VCaP (cell line): ENCODE data around the gene GPR132.
"Not testable (repeated sequence)": the region's sequence is repeated elsewhere in the genome, so short reads cannot be mapped to it uniquely, and the experiment has no call there.

ENCODE experiments used
- H3K27ac ChIP-seq: fragments of 450-650 bp; 2 replicates; pipeline ENCODE4 v1.5.1; 2017
- TF ChIP-seq, protein P1 (sequence below): fragments of 450-650 bp; conservative IDR thresholded peaks from 2 replicates; pipeline ENCODE4 v1.5.1; 2017; ENCODE audit warnings: mild to moderate bottlenecking, moderate library complexity

The GPR132 gene, protein sequence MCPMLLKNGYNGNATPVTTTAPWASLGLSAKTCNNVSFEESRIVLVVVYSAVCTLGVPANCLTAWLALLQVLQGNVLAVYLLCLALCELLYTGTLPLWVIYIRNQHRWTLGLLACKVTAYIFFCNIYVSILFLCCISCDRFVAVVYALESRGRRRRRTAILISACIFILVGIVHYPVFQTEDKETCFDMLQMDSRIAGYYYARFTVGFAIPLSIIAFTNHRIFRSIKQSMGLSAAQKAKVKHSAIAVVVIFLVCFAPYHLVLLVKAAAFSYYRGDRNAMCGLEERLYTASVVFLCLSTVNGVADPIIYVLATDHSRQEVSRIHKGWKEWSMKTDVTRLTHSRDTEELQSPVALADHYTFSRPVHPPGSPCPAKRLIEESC

DNA sequence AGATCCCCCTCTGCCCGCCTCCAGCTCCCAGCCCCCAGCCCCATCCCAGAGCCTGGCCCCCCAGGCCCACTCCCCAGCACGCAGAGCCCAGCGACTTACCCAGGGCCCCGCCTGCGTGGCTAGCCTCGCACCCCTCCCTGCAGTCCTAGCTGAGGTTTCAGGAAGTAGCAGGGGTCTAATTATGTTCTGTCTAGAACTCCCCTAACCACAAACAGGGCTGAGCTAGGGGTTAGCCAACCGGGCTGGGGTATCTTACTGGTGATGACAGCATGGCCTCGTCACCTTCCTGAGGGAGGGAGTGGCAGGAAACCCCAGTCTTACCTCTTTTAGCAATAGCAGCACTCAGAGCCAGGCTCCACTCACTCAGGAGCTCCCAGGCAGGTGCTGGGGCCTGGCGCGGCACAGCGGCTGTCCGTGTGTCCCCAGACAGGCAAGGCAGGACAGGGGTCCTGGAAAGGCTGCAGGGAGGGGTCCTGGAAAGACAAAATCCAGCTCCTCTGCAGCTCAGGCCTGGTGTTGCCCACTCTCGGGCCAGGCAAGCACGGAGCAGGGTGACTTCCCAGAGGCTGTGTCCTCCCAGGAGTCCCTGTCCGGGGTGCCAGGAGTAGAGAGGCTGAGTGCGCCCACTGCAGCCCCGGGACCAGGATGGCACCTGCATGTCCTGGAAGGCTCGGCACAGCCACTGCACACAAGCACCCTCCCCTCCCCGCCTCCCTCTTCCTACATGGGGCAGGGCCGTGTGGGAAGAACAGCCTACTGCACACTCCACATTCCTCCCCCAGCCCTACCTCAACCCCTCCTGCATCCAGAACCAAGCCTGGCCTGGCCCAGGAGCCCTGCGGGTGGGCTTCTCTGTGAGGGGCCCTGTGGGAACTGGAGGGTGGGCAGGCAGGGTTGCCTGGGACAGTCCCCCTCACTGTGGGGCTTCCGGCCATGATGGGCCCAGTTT lies at the start of gene GPR132:
Gene GPR132, minus strand, starts transcription at position 151 of the 949 bp plus-strand sequence. CDS start 10,010 bp downstream, outside the sequence.
- no peak within 1 kb of the TSS for H3K27ac ChIP-seq

DNA sequence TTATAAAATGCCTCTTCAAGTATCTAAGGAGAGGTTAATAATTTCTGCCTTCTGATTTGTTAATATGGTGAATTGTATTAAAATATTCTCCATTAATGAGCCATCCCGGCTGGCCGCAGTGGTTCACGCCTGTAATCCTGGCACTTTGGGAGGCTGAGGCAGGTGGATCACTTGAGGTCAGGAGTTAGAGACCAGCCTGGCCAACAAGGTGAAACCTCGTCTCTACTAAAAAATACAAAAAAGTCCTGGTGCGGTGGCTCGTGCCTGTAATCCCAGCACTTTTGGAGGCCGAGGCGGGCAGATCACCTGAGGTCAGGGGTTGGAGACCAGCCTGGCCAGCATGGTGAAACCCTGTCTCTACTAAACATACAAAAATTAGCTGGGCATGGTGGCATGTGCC lies 44.0 kb upstream of the GPR132 start:
- not testable (repeated sequence) for H3K27ac ChIP-seq

More for the DNA sequence above, at the start of gene GPR132:
- TF ChIP-seq, protein P1, sequence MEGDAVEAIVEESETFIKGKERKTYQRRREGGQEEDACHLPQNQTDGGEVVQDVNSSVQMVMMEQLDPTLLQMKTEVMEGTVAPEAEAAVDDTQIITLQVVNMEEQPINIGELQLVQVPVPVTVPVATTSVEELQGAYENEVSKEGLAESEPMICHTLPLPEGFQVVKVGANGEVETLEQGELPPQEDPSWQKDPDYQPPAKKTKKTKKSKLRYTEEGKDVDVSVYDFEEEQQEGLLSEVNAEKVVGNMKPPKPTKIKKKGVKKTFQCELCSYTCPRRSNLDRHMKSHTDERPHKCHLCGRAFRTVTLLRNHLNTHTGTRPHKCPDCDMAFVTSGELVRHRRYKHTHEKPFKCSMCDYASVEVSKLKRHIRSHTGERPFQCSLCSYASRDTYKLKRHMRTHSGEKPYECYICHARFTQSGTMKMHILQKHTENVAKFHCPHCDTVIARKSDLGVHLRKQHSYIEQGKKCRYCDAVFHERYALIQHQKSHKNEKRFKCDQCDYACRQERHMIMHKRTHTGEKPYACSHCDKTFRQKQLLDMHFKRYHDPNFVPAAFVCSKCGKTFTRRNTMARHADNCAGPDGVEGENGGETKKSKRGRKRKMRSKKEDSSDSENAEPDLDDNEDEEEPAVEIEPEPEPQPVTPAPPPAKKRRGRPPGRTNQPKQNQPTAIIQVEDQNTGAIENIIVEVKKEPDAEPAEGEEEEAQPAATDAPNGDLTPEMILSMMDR, result no peak

DNA sequence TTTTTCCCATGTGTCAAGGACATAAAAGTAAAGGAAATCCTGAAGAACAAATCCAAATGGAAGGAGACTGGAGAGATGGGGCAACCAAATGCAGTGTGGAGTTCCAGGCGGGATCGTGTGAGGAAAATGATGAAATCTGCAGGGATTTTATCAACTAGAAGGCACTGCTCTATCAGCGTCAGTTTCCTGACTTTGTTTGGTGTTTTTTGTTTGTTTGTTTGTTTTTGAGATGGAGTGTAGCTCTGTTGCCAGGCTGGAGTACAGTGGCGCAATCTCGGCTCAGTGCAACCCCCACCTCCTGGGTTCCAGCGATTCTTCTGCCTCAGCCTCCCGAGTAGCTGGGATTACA lies 43.3 kb upstream of the GPR132 start:
- TF ChIP-seq, protein P1, result no peak
- no peak overlapping the region for H3K27ac ChIP-seq

DNA sequence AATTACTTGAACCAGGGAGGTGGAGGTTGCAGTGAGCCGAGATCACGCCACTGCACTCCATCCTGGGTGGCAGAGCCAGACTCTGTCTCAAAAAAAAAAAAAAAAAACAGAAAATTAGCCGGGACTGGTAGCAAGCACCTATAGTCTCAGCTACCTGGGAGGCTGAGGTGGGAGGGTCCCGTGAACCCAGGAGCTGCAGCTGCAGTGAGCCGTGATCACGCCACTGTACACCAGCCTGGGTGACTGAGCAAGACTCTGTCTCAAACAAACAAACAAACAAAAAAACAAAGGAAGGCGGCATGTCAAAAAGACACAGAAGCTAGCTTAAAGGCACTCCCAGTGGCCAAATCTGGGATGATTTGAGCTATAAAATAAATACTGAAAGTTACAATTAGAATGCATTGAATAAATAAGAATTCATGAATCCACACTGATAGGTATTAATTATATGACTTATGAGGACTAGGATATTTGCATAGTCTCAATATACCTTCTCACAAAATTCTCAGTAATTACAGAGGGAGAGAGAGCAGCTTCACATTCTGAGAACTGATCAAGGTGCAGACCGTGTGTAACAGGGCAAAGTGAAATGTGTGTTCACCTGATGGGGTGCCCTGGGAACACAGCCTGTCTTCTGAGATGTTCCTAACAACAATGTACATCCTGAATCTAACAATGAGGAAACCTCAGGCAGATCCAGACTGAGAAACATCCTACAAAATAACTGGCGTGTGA lies 42.7 kb upstream of the GPR132 start:
- H3K27ac ChIP-seq, result no peak overlapping the region
- TF ChIP-seq, protein P1, result peak; percentile 29

DNA sequence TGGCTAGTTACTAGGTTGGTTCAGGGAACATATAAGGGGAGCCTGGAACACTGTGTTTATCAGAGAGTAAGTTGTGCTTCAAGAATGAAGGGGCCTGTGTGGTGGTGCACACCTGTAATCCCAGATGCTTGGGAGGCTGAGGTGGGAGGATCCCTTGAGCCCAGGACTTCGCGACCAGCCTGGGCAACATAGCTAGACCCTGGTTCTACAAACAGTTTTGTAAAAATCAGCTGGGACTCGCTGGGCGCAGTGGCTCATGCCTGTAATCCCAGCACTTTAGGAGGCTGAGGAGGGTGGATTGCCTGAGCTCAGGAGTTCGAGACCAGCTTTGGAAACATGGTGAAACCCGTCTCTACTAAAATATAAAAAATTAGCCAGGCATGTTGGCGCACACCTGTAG lies 42.1 kb upstream of the GPR132 start:
- TF ChIP-seq, protein P1, result no peak
- H3K27ac ChIP-seq, result no peak overlapping the region

DNA sequence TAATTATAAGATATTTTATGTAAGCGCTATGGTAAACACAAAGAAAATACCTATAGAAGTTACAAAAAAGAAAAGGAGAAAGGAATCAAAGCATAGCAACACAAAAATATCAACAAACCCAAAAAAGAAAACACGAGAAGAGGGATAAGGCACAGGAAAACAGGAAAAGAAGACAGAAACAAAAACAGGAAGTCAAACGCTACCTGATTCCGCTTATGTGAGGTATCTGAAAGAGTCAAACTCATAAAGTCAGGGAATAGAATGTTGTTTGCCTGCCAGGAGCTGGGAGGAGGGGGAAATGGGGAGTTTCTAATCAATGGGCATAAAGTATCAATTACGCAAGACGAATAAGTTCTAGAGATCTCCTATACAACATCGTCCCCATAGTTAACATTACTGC lies 39.9 kb upstream of the GPR132 start:
- H3K27ac ChIP-seq, result no peak overlapping the region
- TF ChIP-seq, protein P1, result no peak

DNA sequence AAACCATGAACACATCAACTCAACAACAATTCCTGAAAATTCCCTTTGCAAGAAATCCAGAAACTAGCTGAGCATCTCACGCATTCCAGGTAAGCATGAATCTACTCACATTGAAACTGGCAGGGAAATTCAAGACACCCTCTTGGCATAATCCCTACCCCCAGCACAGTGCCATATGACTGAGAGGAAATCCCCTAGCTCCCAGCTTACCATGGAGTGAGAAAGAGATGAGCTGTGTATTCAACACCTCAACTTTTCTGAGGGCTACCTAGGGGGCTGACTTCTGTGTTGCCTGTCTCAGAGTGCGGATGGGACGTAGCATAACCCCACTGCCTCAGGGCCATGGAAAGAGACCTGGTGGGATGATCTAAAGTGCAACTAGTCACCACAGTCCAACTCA lies 37.7 kb upstream of the GPR132 start:
- TF ChIP-seq, protein P1, result no peak

More for the DNA sequence above, 37.7 kb upstream of the GPR132 start:
- H3K27ac ChIP-seq, result no peak overlapping the region
